HG03108 (cell line): ENCODE results near the gene CDC42SE2.
A peak's percentile ranks its signal among the peaks of the same experiment; 100 is the strongest.
"Not testable (repeated sequence)": the region's sequence is repeated elsewhere in the genome, so short reads cannot be mapped to it uniquely, and the experiment has no call there.

Experiments
- ATAC-seq: cut with Tn5 transposase; IDR thresholded peaks from one replicate; pipeline ENCODE4 v1.9.1; 2021; ENCODE audit warnings: moderate library complexity; ENCODE audit not compliant: unreplicated experiment

Gene CDC42SE2

DNA sequence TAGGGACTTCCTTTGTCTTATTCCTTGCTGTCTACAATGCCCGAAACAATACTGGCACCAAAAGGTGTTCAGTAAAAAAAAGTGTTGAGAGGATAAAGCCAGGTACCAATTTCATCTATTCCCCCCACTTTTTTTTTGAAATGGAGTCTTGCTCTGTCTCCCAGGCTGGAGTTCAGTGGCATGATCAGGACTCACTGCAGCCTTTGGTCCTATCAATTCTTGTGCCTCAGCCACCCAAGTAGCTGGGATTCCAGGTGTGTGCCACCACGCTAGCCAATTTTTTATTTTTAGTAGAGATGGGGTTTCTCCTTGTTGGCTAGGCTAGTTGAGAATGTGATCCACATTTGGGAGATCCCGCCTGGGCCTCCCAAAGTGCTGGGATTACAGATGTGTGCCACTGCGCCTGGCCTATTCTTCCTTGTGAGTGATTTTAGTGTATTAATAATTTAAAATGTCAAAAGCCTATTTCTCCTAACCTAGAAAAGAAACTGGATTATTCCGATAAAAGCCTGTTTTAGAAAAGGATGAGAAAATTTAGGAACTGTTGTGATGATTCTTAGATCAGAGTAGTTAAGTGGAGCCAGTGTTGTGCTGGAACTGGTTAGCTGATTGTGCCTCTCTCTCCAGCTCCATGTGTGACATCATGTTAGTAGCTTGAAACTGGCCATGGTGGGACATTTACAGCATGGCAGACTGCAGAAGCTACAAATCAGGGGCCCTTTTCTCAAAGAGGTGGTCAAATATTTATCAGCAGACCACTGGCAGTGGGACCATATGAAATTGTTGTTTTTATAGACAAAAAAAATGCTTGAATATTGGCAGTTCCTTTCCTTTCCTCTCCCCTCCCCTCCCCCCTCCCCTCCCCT, 14.3 kb downstream of the CDC42SE2 start:
- ATAC-seq, result no peak

DNA sequence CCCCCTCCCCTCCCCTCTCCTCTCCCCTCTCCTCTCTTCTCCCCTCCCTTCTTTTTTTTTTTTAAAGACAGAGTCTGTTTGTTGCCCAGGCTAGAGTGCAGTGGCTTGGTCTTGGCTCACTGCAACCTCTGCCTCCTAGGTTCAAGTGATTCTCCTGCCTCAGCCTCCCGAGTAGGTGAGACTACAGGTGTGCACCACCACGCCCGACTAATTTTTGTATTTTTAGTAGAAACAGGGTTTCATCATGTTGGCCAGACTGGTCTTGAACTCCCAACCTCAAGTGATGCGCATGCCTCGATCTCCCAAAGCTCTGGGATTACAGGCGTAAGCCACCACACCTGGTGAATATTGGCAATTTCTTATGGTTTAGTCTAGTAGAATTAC, 14.9 kb downstream of the CDC42SE2 start:
- not testable (repeated sequence) for ATAC-seq

DNA sequence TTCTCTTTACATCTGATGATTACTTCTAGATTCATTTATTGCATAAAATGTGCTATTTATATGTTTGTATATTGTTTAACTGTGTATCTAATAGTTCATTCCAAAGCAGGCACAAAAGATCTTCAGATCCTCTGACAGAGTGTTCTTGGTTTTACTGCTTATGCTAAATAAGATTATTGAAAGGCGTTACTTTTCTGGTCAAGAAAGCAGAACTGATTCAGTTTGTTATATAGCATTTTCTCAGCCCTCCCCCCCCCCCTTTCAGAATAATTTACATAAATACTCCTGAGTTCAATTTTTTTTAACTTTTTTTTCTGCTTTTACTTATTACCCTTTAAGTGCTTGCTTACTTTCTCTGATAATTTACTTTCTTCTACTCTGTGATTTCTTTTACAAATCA, 15.4 kb downstream of the CDC42SE2 start:
- peak; percentile 23 for ATAC-seq

DNA sequence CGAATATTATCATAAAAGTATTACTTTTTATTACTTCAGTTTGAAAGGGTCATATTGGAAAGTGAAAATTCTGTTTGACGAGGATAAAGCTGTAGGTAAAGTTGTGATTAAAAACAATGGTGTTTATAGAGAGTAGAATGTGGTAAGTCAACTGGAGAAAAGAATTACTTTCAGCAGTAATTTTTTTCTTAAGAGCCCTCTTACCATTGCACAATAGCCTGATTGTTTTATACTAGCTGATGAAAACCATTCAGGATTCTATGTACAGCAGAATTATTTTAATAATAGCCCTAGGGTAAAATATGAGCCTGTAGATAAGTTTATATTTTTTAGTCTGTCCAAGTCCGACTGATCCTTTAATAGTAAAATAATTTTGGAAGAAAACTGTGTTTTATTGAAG, 16.6 kb downstream of the CDC42SE2 start:
- ATAC-seq, result no peak

DNA sequence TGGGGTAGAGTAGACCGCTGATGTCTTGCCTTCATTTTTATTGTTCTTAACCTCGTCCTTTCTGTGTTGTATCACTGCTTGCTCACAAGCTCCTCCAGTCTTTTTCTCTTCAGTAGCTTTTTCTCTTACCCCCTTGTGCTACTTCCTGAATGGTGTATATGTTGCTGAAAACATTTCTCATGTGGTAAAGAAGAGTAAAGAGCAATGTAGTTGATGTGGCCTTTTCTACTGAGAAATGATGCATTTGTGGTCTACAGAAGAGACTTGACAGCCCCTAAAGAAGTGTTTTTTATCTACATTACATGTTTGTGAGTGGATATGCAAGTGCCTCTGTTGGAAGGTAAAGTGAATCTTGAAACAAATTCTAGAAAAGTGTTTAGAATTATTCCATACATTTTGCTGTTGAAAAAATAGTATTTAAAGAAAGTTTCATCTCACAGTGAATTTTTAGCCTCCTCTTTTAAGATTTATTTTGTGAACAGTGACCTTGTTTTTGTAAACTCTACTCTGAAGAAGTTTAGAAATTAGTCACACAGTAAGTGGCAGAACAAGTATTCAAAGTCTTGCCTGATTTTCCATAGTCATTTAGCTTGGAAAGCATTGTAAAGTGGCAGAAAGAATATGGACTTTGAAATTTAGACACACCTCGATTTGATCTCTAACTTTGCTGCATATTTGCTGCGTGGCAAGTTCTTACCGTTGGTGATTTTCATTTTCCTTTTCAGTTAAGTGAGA, 17.4 kb downstream of the CDC42SE2 start:
- peak; percentile 41 for ATAC-seq

DNA sequence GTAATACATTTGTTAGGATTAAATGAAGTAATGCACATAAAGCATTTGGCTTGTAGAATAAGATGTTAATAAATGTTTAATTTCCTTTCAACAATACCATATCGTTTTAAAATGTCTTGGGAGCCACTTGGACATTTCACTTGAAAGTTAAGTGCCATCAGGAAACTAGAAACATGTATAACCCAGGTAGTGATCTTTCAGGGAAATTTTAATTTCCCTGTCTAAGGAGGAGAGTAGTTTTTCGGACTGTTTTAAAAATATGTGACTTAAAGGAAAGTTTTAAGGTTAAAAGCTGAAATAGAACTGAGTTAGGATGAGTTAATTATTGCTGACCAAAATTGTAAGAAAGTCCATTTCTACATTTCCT, 18.0 kb downstream of the CDC42SE2 start:
- no peak for ATAC-seq

DNA sequence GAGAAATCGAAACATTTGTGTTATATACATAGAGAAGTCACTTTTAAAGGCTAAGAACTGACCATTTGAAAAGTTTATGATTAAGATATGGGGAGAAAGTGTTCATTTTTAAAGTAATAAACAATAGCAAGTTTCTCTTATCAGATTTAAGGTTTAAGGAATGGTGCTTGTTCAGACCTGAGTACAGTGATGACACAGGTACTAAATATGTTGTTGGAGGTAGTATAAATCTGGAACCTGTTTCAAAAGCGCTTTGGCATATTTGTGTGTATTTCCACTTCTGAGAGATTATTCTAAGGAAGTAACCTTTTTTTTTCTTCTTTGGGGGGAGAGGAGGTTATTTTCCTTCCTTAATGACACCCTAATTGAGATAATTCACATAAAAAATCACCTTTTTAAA, 18.4 kb downstream of the CDC42SE2 start:
- no peak for ATAC-seq

DNA sequence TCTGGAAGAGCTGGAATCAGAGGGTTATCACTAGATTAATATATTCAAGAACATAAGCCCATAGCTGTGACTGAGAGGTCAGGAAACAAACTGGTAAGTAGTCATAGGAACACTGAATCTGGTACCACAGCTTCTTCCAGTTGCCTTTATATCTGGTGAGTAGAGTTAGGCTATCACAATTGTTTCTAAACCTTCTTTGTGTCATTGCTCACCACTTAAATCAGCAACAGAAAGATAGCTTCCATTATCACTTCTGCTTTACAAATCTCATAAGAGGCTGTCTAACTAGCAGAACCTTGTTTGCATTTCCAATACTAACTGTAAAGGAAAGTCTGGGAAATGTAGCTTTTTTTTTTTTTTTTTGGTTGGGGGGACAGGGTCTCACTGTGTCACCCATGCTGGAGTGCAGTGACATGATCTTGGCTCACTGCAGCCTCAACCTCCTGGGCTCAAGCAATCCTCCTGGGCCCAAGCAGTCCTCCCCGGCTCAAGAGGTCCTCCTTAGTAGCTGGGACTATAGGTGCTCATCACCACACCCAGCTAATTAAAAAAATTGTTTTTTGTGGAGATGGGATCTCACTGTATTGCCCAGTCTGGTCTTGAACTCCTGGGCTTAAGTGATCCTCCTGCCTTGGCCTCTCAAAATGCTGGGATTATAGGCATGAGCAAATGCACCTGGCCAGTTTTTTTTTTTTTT, 22.0 kb downstream of the CDC42SE2 start:
- no peak for ATAC-seq

DNA sequence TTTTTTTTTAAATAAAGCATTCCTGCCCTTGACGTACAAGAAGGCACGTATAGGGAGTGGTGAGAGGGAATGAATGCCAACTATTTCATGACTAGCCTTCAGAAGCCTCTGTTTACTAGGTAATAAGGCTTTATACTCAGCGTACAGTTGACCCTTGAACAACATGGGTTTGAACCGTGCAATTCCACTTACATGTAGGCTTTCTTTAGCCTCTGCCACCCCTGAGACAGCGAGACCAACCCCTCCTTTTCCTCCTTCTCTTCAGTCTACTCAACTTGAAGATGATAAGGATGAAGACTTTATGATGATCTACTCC, 22.5 kb downstream of the CDC42SE2 start:
- no peak for ATAC-seq

DNA sequence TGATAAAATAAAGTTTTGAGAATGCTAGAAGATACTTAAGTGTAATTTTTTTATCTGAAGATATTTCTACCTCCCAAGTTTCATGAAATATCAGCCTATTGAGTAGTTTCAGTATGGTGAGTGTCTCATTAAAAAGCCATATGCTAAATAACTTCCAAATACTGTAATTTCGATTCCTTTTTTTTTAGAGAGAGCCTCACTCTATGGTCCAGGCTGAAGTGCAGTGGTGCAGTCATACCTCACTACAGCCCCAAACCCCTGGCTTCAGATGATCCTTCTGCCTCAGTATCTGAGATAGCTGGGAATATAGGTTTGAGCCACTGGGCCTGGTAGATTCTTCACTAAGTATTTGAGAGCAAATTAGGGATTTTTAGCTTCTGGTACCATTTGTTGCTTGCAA, 24.5 kb downstream of the CDC42SE2 start:
- no peak for ATAC-seq

DNA sequence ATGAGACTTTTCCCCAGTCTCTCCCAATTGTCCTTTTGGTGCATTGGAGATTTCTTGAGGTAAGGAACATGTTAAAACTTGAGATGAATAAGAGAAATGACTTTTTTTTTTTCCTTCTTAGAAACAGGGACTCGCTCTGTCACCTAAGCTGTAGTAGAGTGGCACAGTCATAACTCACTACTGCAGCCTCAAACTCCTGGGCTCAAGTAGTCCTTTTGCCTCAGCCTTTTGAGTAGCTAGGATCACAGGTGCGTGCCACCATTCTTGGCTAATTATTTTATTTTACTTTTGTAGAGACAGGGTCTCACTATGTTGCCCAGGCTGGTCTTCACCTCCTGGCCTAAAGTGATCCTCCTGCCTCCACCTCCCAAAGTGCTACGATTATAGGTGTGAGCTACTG, 25.9 kb downstream of the CDC42SE2 start:
- ATAC-seq, result no peak

DNA sequence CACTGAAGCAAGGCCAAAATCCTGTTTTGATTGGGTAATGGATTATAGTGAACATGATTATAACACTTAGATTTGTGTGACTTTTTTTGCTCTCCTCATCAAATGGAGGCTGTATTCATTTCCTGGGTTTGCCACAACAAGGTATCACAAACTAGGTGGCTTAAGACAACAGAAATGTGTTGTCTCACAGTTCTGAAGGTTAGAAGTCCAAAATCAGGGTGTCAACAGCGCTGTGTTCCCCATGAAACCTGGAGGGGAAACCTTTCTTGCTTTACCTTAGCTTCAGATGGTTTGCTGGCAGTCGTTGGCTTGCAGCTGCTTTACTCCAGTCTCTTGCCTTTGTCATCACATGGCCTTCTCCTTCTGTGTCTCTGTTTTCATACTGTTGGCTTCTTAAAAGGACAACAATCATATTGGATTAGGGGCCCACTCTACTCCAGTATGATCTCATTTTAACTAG, 32.4 kb downstream of the CDC42SE2 start:
- no peak for ATAC-seq

DNA sequence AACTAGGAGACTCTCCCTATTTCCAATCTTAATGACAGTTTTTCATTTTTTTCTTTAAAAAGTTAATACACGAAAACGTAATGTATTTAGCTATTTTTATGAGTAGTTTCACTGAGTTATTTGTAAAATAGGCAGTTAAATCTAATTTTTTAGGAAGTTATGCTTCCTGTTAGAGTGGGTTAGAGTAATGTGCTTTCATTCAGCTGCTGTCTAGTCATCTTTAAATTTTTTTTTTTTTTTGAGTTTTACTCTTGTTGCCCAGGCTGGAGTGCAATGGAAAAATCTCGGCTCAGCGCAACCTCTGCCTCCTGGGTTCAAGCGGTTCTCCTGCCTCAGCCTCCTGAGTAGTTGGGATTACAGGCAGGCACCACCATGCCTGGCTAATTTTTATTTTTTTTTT, 34.0 kb downstream of the CDC42SE2 start:
- ATAC-seq, result no peak

DNA sequence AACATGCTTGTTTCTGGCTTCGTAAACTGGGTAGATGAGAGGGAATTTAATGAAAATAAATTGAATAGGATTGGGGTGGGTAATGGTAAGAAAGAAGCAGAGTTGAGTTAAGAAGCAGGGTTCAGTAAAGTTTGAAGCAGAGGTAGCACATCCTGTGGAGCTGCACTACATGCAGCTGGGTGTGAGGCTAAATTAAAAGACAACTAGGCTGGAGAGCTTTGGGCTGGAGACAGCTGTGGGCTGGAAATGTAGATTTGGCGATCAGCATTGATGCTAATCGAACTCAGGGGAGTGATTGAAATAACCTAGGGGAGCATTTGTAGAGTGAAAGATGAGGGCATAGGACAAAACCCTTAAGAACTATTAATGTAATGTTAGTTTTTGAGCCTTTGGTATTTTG, 35.6 kb downstream of the CDC42SE2 start:
- no peak for ATAC-seq

DNA sequence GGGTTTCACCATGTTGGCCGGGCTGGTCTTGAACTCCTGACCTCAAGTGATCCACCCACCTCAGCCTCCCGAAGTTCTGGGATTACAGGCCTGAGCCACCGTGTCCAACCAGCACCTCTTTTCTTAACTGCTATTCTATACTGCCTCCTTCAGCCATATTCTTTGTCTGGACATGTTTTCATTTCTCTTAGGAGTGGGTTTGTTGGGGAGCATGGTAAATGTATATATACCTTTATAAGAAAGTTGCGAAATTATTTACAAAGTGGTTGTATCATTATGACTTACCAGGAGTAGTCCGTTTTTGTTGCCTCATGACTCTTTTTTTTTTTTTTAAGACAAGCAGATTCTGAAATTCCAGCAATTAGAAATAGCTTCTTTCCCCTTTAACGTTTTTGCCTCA, 38.7 kb downstream of the CDC42SE2 start:
- no peak for ATAC-seq

DNA sequence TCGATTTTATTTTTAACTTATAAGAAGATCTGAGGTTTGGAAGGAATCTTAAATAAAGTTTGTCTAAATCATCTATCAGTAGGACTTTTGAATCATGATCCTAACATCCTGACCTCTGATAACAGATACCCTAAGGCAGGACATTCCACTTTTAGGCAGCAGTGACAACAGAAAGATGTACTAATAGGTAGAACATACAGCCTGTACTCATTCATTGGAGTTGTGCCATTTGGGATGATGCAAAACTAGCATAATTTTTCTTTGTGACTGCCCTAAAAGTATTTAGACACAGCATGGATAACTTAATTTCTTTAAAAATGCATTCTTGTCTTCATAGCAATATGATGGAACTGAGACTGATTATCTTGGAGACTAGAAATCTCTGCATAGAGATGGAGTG, 39.7 kb downstream of the CDC42SE2 start:
- no peak for ATAC-seq

DNA sequence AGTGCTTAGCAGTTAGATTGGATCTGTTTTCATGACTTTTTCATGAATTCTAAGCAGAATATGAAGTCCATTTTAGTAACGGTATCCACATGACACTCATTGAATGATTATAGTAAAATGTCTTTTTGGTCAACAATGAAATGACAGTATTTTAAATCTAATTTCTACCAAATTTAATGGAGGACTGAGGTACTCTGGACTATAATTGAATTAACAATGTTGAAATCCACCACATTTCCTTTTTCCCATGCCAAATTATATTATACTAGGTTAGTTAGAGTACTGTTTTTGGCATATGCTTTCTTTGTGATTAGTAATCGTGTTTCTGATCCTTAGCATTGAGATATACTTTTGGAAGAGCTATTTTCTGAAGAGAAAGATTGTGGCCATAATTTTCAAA, 40.6 kb downstream of the CDC42SE2 start:
- no peak for ATAC-seq

DNA sequence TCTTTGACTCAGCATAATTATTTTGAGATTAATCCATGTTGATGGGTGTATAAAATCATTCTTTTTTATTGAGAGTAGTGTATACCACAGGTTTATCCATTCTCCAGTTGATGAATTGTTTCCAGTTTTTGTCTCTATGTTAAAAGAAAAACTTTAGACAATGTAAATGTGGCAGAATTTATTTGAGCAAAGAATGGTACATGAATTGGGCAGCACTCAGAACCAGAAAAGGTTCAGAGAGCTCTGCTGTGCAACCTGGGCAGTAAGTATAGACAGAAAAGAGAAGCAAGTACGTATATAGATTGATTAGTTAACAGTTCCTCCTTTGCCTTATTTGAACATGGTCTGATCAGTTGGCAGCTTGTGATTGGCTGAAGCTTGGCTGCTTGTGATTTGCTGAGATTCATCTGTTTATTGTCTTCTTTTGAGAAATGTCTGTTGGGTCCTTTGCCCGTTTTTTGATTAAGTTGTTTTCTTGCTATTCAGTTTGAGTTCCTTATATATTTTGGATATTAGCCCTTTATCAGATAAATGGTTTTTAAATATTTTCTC, 41.4 kb downstream of the CDC42SE2 start:
- no peak for ATAC-seq

DNA sequence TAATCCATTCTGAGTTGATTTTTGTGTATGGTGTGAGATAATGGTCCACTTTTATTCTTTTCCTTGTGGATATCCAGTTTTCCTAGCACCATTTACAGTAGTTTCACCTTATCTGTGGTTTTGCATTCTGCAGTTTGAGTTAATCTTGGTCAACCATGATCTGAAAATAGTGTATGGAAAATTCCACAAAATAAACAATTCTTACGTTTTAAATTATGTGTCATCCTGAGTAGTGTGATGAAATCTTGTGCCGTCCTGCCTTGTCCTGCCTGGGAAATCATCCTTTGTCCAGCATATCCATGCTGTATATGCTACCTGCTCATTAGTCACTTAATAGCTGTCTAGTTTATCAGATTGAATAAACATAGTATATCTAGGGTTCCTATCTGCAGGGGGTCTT, 42.1 kb downstream of the CDC42SE2 start:
- no peak for ATAC-seq

DNA sequence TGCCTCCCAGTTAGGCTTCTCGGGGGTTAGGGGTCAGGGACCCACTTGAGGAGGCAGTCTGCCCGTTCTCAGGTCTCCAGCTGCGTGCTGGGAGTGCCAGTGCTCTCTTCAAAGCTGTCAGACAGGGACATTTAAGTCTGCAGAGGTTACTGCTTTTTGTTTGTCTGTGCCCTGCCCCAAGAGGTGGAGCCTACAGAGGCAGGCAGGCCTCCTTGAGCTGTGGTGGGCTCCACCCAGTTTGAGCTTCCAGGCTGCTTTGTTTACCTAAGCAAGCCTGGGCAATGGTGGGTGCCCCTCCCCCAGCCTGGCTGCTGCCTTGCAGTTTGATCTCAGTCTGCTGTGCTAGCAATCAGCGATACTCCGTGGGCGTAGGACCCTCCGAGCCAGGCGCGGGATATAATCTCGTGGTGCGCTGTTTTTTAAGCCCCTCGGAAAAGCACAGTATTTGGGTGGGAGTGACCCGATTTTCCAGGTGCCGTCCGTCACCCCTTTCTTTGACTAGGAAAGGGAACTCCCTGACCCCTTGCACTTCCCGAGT, 48.5 kb downstream of the CDC42SE2 start:
- ATAC-seq, result not testable (repeated sequence)

DNA sequence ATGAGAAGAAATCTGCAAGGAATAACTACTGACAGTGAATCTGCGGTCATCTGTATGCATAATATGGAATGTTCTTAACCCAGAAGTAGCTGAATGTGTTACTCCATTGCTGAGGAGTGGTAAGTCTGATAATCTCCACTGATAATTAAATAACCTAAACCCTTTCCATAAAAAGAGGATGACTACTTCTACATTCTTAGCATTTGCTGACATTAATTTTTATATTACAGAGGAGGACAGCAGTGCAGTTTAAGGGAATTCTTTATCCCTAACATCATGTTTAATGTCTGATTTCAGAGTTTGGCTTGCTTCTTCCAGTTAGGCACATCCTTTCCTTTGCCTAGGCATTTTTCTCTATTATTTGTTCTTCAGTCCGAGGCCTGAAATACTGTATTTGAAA, 52.2 kb downstream of the CDC42SE2 start:
- no peak for ATAC-seq
